ENCODE measurements around the gene UBE2G2.

UBE2G2 gene

GRCh38 chr21:44815852-44816628 is 14.4 kb upstream of the UBE2G2 start:
- H3K36me3 ChIP-seq (ENCODE audit: control insufficient read depth in 2 of 2, insufficient read depth in 2 of 2, low read length in 2 of 2): peaks cover 9 to 10% of the 10 kb centered on the region in 2 donors
- H3K4me3 ChIP-seq (ENCODE audit: low read length in 2 of 2): no peak overlapping the region
- H3K27ac ChIP-seq (ENCODE audit: low read depth in 2 of 2, low read length in 2 of 2): no peak overlapping the region
- H3K9ac ChIP-seq (ENCODE audit: low read depth in 1 of 2, low read length in 2 of 2): no peak overlapping the region
- no peaks in the 10 kb centered on the region for H3K9me3 ChIP-seq (ENCODE audit: control insufficient read depth in 2 of 2, low read length in 2 of 2)
- H3K4me1 ChIP-seq (ENCODE audit: control insufficient read depth in 2 of 2, insufficient read depth in 2 of 2, low read length in 2 of 2): peaks cover 7 to 8% of the 10 kb centered on the region in 2 donors
- H3K27me3 ChIP-seq (ENCODE audit: control insufficient read depth in 2 of 2, insufficient read depth in 2 of 2, low read length in 2 of 2): no peaks in the 10 kb centered on the region

- no peak overlapping the region for H3K4me3 ChIP-seq (ENCODE audit: low read length in 2 of 2)
- H3K9me3 ChIP-seq (ENCODE audit: control insufficient read depth in 2 of 2, low read length in 2 of 2): no peaks in the 10 kb centered on the region
- H3K27ac ChIP-seq (ENCODE audit: low read depth in 2 of 2, low read length in 2 of 2): no peak overlapping the region
- H3K36me3 ChIP-seq (ENCODE audit: control insufficient read depth in 2 of 2, insufficient read depth in 2 of 2, low read length in 2 of 2): peaks cover 12 to 16% of the 10 kb centered on the region in 2 donors
- H3K27me3 ChIP-seq (ENCODE audit: control insufficient read depth in 2 of 2, insufficient read depth in 2 of 2, low read length in 2 of 2): no peaks in the 10 kb centered on the region
- H3K4me1 ChIP-seq (ENCODE audit: control insufficient read depth in 2 of 2, insufficient read depth in 2 of 2, low read length in 2 of 2): peaks cover 7 to 8% of the 10 kb centered on the region in 2 donors
- H3K9ac ChIP-seq (ENCODE audit: low read depth in 1 of 2, low read length in 2 of 2): no peak overlapping the region
These were observed 13.6 kb upstream of the UBE2G2 start for GRCh38 chr21:44815225-44815624.

- H3K9ac ChIP-seq (ENCODE audit: low read depth in 1 of 2, low read length in 2 of 2): no peak overlapping the region
- no peak overlapping the region for H3K4me3 ChIP-seq (ENCODE audit: low read length in 2 of 2)
- H3K4me1 ChIP-seq (ENCODE audit: control insufficient read depth in 2 of 2, insufficient read depth in 2 of 2, low read length in 2 of 2): peaks cover 7 to 8% of the 10 kb centered on the region in 2 donors
- no peaks in the 10 kb centered on the region for H3K9me3 ChIP-seq (ENCODE audit: control insufficient read depth in 2 of 2, low read length in 2 of 2)
- no peaks in the 10 kb centered on the region for H3K27me3 ChIP-seq (ENCODE audit: control insufficient read depth in 2 of 2, insufficient read depth in 2 of 2, low read length in 2 of 2)
- peaks cover 17 to 22% of the 10 kb centered on the region in 2 donors for H3K36me3 ChIP-seq (ENCODE audit: control insufficient read depth in 2 of 2, insufficient read depth in 2 of 2, low read length in 2 of 2)
- no peak overlapping the region for H3K27ac ChIP-seq (ENCODE audit: low read depth in 2 of 2, low read length in 2 of 2)
These were observed 12.9 kb upstream of the UBE2G2 start for GRCh38 chr21:44814498-44815023.

GRCh38 chr21:44813727-44814126 is 12.1 kb upstream of the UBE2G2 start:
- Histone ChIP-seq H3K36me3 (ENCODE audit: control insufficient read depth in 2 of 2, insufficient read depth in 2 of 2, low read length in 2 of 2) (peaks cover 19 to 29% of the 10 kb centered on the region in 2 donors), H3K27me3 (ENCODE audit: control insufficient read depth in 2 of 2, insufficient read depth in 2 of 2, low read length in 2 of 2) (no peaks in the 10 kb centered on the region), H3K9me3 (ENCODE audit: control insufficient read depth in 2 of 2, low read length in 2 of 2) (no peaks in the 10 kb centered on the region), H3K27ac (ENCODE audit: low read depth in 2 of 2, low read length in 2 of 2) (no peak overlapping the region), H3K9ac (ENCODE audit: low read depth in 1 of 2, low read length in 2 of 2) (no peak overlapping the region), H3K4me1 (ENCODE audit: control insufficient read depth in 2 of 2, insufficient read depth in 2 of 2, low read length in 2 of 2) (peaks cover 7 to 8% of the 10 kb centered on the region in 2 donors), H3K4me3 (ENCODE audit: low read length in 2 of 2) (no peak overlapping the region)

- Histone ChIP-seq H3K4me1 (ENCODE audit: control insufficient read depth in 2 of 2, insufficient read depth in 2 of 2, low read length in 2 of 2) (peaks cover 5 to 7% of the 10 kb centered on the region in 2 donors), H3K36me3 (ENCODE audit: control insufficient read depth in 2 of 2, insufficient read depth in 2 of 2, low read length in 2 of 2) (peaks cover 19 to 33% of the 10 kb centered on the region in 2 donors), H3K27ac (ENCODE audit: low read depth in 2 of 2, low read length in 2 of 2) (no peak overlapping the region)
These were observed 11.5 kb upstream of the UBE2G2 start for GRCh38 chr21:44813149-44813548.

GRCh38 chr21:44812640-44813039 is 11.0 kb upstream of the UBE2G2 start:
- no peak overlapping the region for H3K9ac ChIP-seq (ENCODE audit: low read depth in 1 of 2, low read length in 2 of 2)
- H3K27me3 ChIP-seq (ENCODE audit: control insufficient read depth in 2 of 2, insufficient read depth in 2 of 2, low read length in 2 of 2): no peaks in the 10 kb centered on the region
- H3K9me3 ChIP-seq (ENCODE audit: control insufficient read depth in 2 of 2, low read length in 2 of 2): no peaks in the 10 kb centered on the region
- peaks cover 5 to 7% of the 10 kb centered on the region in 2 donors for H3K4me1 ChIP-seq (ENCODE audit: control insufficient read depth in 2 of 2, insufficient read depth in 2 of 2, low read length in 2 of 2)
- peaks cover 21 to 33% of the 10 kb centered on the region in 2 donors for H3K36me3 ChIP-seq (ENCODE audit: control insufficient read depth in 2 of 2, insufficient read depth in 2 of 2, low read length in 2 of 2)
- no peak overlapping the region for H3K4me3 ChIP-seq (ENCODE audit: low read length in 2 of 2)
- no peak overlapping the region for H3K27ac ChIP-seq (ENCODE audit: low read depth in 2 of 2, low read length in 2 of 2)

More at GRCh38 chr21:44813149-44813548, 11.5 kb upstream of the UBE2G2 start:
- Histone ChIP-seq H3K9ac (ENCODE audit: low read depth in 1 of 2, low read length in 2 of 2) (no peak overlapping the region), H3K4me3 (ENCODE audit: low read length in 2 of 2) (no peak overlapping the region), H3K9me3 (ENCODE audit: control insufficient read depth in 2 of 2, low read length in 2 of 2) (no peaks in the 10 kb centered on the region), H3K27me3 (ENCODE audit: control insufficient read depth in 2 of 2, insufficient read depth in 2 of 2, low read length in 2 of 2) (no peaks in the 10 kb centered on the region)

GRCh38 chr21:44810779-44811178 is 9.2 kb upstream of the UBE2G2 start:
- no peaks in the 10 kb centered on the region for H3K27me3 ChIP-seq (ENCODE audit: control insufficient read depth in 2 of 2, insufficient read depth in 2 of 2, low read length in 2 of 2)
- H3K4me1 ChIP-seq (ENCODE audit: control insufficient read depth in 2 of 2, insufficient read depth in 2 of 2, low read length in 2 of 2): no peaks in the 10 kb centered on the region
- no peak overlapping the region for H3K9ac ChIP-seq (ENCODE audit: low read depth in 1 of 2, low read length in 2 of 2)
- H3K27ac ChIP-seq (ENCODE audit: low read depth in 2 of 2, low read length in 2 of 2): no peak overlapping the region
- H3K4me3 ChIP-seq (ENCODE audit: low read length in 2 of 2): no peak overlapping the region
- peaks cover 33 to 50% of the 10 kb centered on the region in 2 donors for H3K36me3 ChIP-seq (ENCODE audit: control insufficient read depth in 2 of 2, insufficient read depth in 2 of 2, low read length in 2 of 2)
- H3K9me3 ChIP-seq (ENCODE audit: control insufficient read depth in 2 of 2, low read length in 2 of 2): no peaks in the 10 kb centered on the region

GRCh38 chr21:44805859-44806258 is 4.2 kb upstream of the UBE2G2 start:
- Histone ChIP-seq H3K36me3 (ENCODE audit: control insufficient read depth in 2 of 2, insufficient read depth in 2 of 2, low read length in 2 of 2) (peaks cover 35 to 50% of the 10 kb centered on the region in 2 donors), H3K9ac (ENCODE audit: low read depth in 1 of 2, low read length in 2 of 2) (no peak overlapping the region), H3K4me1 (ENCODE audit: control insufficient read depth in 2 of 2, insufficient read depth in 2 of 2, low read length in 2 of 2) (peaks cover 10 to 12% of the 10 kb centered on the region in 2 donors), H3K9me3 (ENCODE audit: control insufficient read depth in 2 of 2, low read length in 2 of 2) (no peaks in the 10 kb centered on the region), H3K27me3 (ENCODE audit: control insufficient read depth in 2 of 2, insufficient read depth in 2 of 2, low read length in 2 of 2) (no peaks in the 10 kb centered on the region), H3K4me3 (ENCODE audit: low read length in 2 of 2) (no peak overlapping the region), H3K27ac (ENCODE audit: low read depth in 2 of 2, low read length in 2 of 2) (no peak overlapping the region)

- H3K9me3 ChIP-seq (ENCODE audit: control insufficient read depth in 2 of 2, low read length in 2 of 2): no peaks in the 10 kb centered on the region
- peaks cover 33 to 45% of the 10 kb centered on the region in 2 donors for H3K36me3 ChIP-seq (ENCODE audit: control insufficient read depth in 2 of 2, insufficient read depth in 2 of 2, low read length in 2 of 2)
- no peak overlapping the region for H3K27ac ChIP-seq (ENCODE audit: low read depth in 2 of 2, low read length in 2 of 2)
- H3K9ac ChIP-seq (ENCODE audit: low read depth in 1 of 2, low read length in 2 of 2): no peak overlapping the region
- H3K4me1 ChIP-seq (ENCODE audit: control insufficient read depth in 2 of 2, insufficient read depth in 2 of 2, low read length in 2 of 2): peaks cover 17 to 19% of the 10 kb centered on the region in 2 donors
- no peaks in the 10 kb centered on the region for H3K27me3 ChIP-seq (ENCODE audit: control insufficient read depth in 2 of 2, insufficient read depth in 2 of 2, low read length in 2 of 2)
- H3K4me3 ChIP-seq (ENCODE audit: low read length in 2 of 2): no peak overlapping the region
These were observed 3.6 kb upstream of the UBE2G2 start for GRCh38 chr21:44805226-44805625.

- H3K9ac ChIP-seq (ENCODE audit: low read depth in 1 of 2, low read length in 2 of 2): no peak overlapping the region
- no peak overlapping the region for H3K4me3 ChIP-seq (ENCODE audit: low read length in 2 of 2)
- H3K9me3 ChIP-seq (ENCODE audit: control insufficient read depth in 2 of 2, low read length in 2 of 2): no peaks in the 10 kb centered on the region
- no peak overlapping the region for H3K27ac ChIP-seq (ENCODE audit: low read depth in 2 of 2, low read length in 2 of 2)
- peaks cover 21% of the 10 kb centered on the region in 2 donors for H3K4me1 ChIP-seq (ENCODE audit: control insufficient read depth in 2 of 2, insufficient read depth in 2 of 2, low read length in 2 of 2)
- no peaks in the 10 kb centered on the region for H3K27me3 ChIP-seq (ENCODE audit: control insufficient read depth in 2 of 2, insufficient read depth in 2 of 2, low read length in 2 of 2)
- H3K36me3 ChIP-seq (ENCODE audit: control insufficient read depth in 2 of 2, insufficient read depth in 2 of 2, low read length in 2 of 2): peaks cover 28 to 41% of the 10 kb centered on the region in 2 donors
These were observed 3.1 kb upstream of the UBE2G2 start for GRCh38 chr21:44804762-44805161.

Data from mucosa of rectum (tissue), 2 donors.